Neural progenitor cell (in vitro differentiated cells): ENCODE results near the gene COX19. TPM values are rescaled to one million over a fixed set of nuclear protein-coding genes. Genes with fewer than 3 reads are reported as not detected.

ENCODE experiments used
- DNase-seq: peaks from one replicate; pipeline ENCODE4 v3.0.0-alpha.2; 2016; ENCODE audit warnings: low spot score
- H2AFZ ChIP-seq: fragments of 200-600 bp; sonication (generic); replicated peaks from 2 replicates; pipeline ENCODE4 v1.6.1; 2016; ENCODE audit warnings: antibody characterized with exemption
- H3F3A ChIP-seq: fragments of 200-600 bp; sonication (generic); 2 replicates; pipeline ENCODE4 v1.6.1; 2016; ENCODE audit warnings: antibody characterized with exemption, low read depth
- H3K27ac ChIP-seq: fragments of 200-600 bp; sonication (generic); 2 replicates; pipeline ENCODE4 v1.5.1; 2016; ENCODE audit warnings: mild to moderate bottlenecking
- H3K27me3 ChIP-seq: fragments of 200-600 bp; sonication (generic); 2 replicates; pipeline ENCODE4 v1.6.1; 2016; ENCODE audit warnings: mild to moderate bottlenecking, moderate library complexity
- H3K36me3 ChIP-seq: fragments of 200-600 bp; sonication (generic); 2 replicates; pipeline ENCODE4 v1.5.1; 2016
- H3K4me1 ChIP-seq: fragments of 200-600 bp; sonication (generic); 2 replicates; pipeline ENCODE4 v1.6.1; 2016; ENCODE audit warnings: mixed run types
- H3K4me2 ChIP-seq: fragments of 200-600 bp; sonication (generic); 2 replicates; pipeline ENCODE4 v1.6.1; 2016
- H3K4me3 ChIP-seq: fragments of 200-600 bp; sonication (generic); 2 replicates; pipeline ENCODE4 v1.5.1; 2016
- H3K79me2 ChIP-seq: fragments of 200-600 bp; sonication (generic); 2 replicates; pipeline ENCODE4 v1.6.1; 2016; ENCODE audit warnings: low read depth
- H3K9ac ChIP-seq: fragments of 200-600 bp; sonication (generic); 2 replicates; pipeline ENCODE4 v1.6.1; 2016
- H3K9me3 ChIP-seq: fragments of 200-600 bp; sonication (generic); 2 replicates; pipeline ENCODE4 v1.5.1; 2016; ENCODE audit warnings: low read depth
- H4K20me1 ChIP-seq: fragments of 200-600 bp; sonication (generic); 2 replicates; pipeline ENCODE4 v1.6.1; 2016; ENCODE audit warnings: low read depth
- H3K27ac Mint-ChIP-seq: 3 replicates; pipeline ENCODE4 v1.8.0; 2021; ENCODE audit warnings: mixed read lengths
- H3K27me3 Mint-ChIP-seq: 2 replicates; pipeline ENCODE4 v1.8.0; 2022; ENCODE audit warnings: low read depth, mild to moderate bottlenecking, inconsistent platforms, moderate library complexity, mixed read lengths; ENCODE audit not compliant: insufficient read depth
- H3K36me3 Mint-ChIP-seq: 3 replicates; pipeline ENCODE4 v1.8.0; 2021; ENCODE audit warnings: mixed read lengths
- H3K4me1 Mint-ChIP-seq: 3 replicates; pipeline ENCODE4 v1.8.0; 2021; ENCODE audit warnings: mixed read lengths
- H3K4me3 Mint-ChIP-seq: 3 replicates; pipeline ENCODE4 v1.8.0; 2021; ENCODE audit warnings: mild to moderate bottlenecking, moderate library complexity, mixed read lengths
- H3K9me3 Mint-ChIP-seq: 3 replicates; pipeline ENCODE4 v1.8.0; 2020; ENCODE audit warnings: mixed read lengths
- EZH2 ChIP-seq: fragments of 200-600 bp; sonication (generic); IDR thresholded peaks from 2 replicates; pipeline ENCODE4 v1.6.1; 2017; ENCODE audit warnings: antibody characterized with exemption, mild to moderate bottlenecking, moderate library complexity
- EZH2phosphoT487 ChIP-seq: fragments of 200-600 bp; sonication (generic); IDR thresholded peaks from 2 replicates; pipeline ENCODE4 v1.6.1; 2017; ENCODE audit warnings: antibody characterized with exemption
- total RNA-seq: library from RNA; depleted of rRNA; stranded (reverse); fragments of >200 nt; gene quantifications from 2 replicates; pipeline ENCODE4 v1.2.3, GENCODE V29; 2015; ENCODE audit warnings: low replicate concordance
- TF ChIP-seq, protein P1 (sequence below): fragments of 200-600 bp; sonication (generic); IDR thresholded peaks from 2 replicates; pipeline ENCODE4 v1.5.1; 2017; ENCODE audit warnings: antibody characterized with exemption, mild to moderate bottlenecking

The COX19 gene
- total RNA-seq, 1 donor from 2014 or later, result 15.1 TPM

DNA sequence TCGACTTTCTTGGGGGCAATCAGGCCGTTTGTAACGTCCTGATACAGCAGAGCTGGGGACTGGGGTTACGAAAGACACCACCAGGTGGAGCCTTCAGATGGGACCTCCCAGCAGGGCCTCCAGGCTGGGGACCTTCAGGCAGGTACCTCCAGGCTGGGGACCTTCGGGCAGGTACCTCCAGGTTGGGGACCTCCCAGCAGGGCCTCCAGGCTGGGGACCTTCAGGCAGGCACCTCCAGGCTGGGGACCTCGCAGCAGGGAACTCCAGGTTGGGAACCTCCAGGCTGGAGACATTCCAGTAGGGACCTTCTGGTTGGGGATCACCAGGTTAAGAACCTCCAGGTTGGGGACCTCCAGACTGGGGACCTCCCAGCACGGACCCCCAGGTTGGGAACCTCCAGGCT lies 45.5 kb upstream of the COX19 start:
- H4K20me1 ChIP-seq, result peaks cover 33% of the 10 kb centered on the region

GRCh38 chr7:1019789-1020610 lies 44.7 kb upstream of the COX19 start:
- Mint-ChIP-seq H3K4me1 (peaks cover 11% of the 10 kb centered on the region), H3K27ac (no peak overlapping the region), H3K27me3 (peaks cover 2% of the 10 kb centered on the region), H3K36me3 (peaks cover 22% of the 10 kb centered on the region), H3K9me3 (peaks cover 11% of the 10 kb centered on the region), H3K4me3 (no peak overlapping the region)
- TF ChIP-seq, protein P1, sequence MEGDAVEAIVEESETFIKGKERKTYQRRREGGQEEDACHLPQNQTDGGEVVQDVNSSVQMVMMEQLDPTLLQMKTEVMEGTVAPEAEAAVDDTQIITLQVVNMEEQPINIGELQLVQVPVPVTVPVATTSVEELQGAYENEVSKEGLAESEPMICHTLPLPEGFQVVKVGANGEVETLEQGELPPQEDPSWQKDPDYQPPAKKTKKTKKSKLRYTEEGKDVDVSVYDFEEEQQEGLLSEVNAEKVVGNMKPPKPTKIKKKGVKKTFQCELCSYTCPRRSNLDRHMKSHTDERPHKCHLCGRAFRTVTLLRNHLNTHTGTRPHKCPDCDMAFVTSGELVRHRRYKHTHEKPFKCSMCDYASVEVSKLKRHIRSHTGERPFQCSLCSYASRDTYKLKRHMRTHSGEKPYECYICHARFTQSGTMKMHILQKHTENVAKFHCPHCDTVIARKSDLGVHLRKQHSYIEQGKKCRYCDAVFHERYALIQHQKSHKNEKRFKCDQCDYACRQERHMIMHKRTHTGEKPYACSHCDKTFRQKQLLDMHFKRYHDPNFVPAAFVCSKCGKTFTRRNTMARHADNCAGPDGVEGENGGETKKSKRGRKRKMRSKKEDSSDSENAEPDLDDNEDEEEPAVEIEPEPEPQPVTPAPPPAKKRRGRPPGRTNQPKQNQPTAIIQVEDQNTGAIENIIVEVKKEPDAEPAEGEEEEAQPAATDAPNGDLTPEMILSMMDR, result no peak
- TF ChIP-seq EZH2 (no peak), EZH2phosphoT487 (no peak)
- Histone ChIP-seq H2AFZ (no peak overlapping the region), H3K4me2 (no peak overlapping the region), H3K9me3 (no peaks in the 10 kb centered on the region), H3K36me3 (no peaks in the 10 kb centered on the region), H3K4me3 (no peak overlapping the region), H4K20me1 (peaks cover 33% of the 10 kb centered on the region), H3K27me3 (no peaks in the 10 kb centered on the region), H3F3A (no peaks in the 10 kb centered on the region), H3K27ac (no peak overlapping the region), H3K9ac (no peak overlapping the region), H3K79me2 (peaks cover 39% of the 10 kb centered on the region), H3K4me1 (peaks cover 5% of the 10 kb centered on the region)
- no peak for DNase-seq

More for the DNA sequence above, 45.5 kb upstream of the COX19 start:
- Histone ChIP-seq H3K9ac (no peak overlapping the region), H3K27me3 (no peaks in the 10 kb centered on the region), H3K4me3 (no peak overlapping the region), H2AFZ (no peak overlapping the region), H3K4me1 (no peaks in the 10 kb centered on the region), H3K36me3 (no peaks in the 10 kb centered on the region), H3K4me2 (no peak overlapping the region), H3K79me2 (peaks cover 47% of the 10 kb centered on the region), H3F3A (no peaks in the 10 kb centered on the region), H3K27ac (no peak overlapping the region), H3K9me3 (no peaks in the 10 kb centered on the region)
- peaks cover 22% of the 10 kb centered on the region for H3K36me3 Mint-ChIP-seq
- DNase-seq, result no peak
- TF ChIP-seq EZH2, result no peak
- TF ChIP-seq, protein P1, result no peak
- TF ChIP-seq EZH2phosphoT487, result no peak
- H3K9me3 Mint-ChIP-seq, result peaks cover 11% of the 10 kb centered on the region
- H3K4me1 Mint-ChIP-seq, result peaks cover 13% of the 10 kb centered on the region
- H3K27me3 Mint-ChIP-seq, result peaks cover 2% of the 10 kb centered on the region
- no peak overlapping the region for H3K27ac Mint-ChIP-seq
- no peak overlapping the region for H3K4me3 Mint-ChIP-seq

DNA sequence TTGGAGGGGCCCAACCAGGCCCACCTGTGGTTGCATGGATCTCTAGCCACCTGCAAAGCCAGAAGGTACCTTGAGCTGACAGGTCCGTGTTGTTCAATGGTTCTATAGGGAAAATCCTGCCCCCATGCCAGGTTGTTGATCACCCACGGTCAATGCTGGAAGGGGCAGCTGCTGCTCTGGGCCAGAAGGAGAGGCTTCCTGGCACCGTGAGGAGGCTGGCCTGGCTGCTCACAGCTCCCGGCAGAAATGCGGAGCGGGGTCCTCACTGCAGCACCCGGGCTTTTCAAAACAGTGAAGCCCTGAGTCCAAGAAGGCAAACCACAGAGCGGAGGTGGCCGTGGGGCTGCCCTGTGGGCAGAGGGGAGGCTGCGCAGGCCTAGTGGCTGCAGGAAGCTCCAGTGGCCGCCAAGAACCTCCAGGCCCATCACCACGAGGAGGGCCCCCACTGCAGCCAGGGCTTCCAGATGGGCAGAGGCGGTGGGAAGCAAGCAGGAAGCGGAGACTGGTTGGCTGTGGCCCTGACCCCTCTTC lies 44.0 kb upstream of the COX19 start:
- Histone ChIP-seq H3K79me2 (peaks cover 32% of the 10 kb centered on the region), H3K27ac (no peak overlapping the region), H3F3A (no peaks in the 10 kb centered on the region), H3K27me3 (no peaks in the 10 kb centered on the region), H3K4me3 (no peak overlapping the region), H3K9me3 (no peaks in the 10 kb centered on the region), H2AFZ (no peak overlapping the region), H3K9ac (no peak overlapping the region), H3K4me1 (peaks cover 5% of the 10 kb centered on the region), H3K36me3 (no peaks in the 10 kb centered on the region), H4K20me1 (peaks cover 33% of the 10 kb centered on the region), H3K4me2 (no peak overlapping the region)
- Mint-ChIP-seq H3K9me3 (peaks cover 11% of the 10 kb centered on the region), H3K4me1 (peaks cover 11% of the 10 kb centered on the region), H3K36me3 (peaks cover 22% of the 10 kb centered on the region), H3K27ac (no peak overlapping the region), H3K4me3 (no peak overlapping the region), H3K27me3 (peaks cover 2% of the 10 kb centered on the region)
- DNase-seq, result no peak
- TF ChIP-seq EZH2 (no peak), EZH2phosphoT487 (no peak)
- TF ChIP-seq, protein P1, result no peak
